CD14-positive monocyte (primary cell): ENCODE results near the gene EDNRA. TPM values are rescaled to one million over a fixed set of nuclear protein-coding genes. Genes with fewer than 3 reads are reported as not detected.

Experiments
- DNase-seq, 3 donors: peaks; one replicate each; pipeline ENCODE4 v3.0.0-alpha.2; 2011 to 2022
- H2AFZ ChIP-seq: 2 replicates; pipeline ENCODE4 v1.6.0; 2012; ENCODE audit warnings: mild to moderate bottlenecking, low read depth, low read length, inconsistent platforms; ENCODE audit not compliant: insufficient read depth, poor library complexity, severe bottlenecking
- H3K27ac ChIP-seq, 2 donors: 1 replicate in 1 of 2; 2 replicates in 1 of 2; pipeline ENCODE4 v1.5.1; 2012 to 2013; ENCODE audit warnings: low read length in 2 of 2, control low read depth in 1 of 2, inconsistent platforms in 1 of 2, low read depth in 1 of 2, mild to moderate bottlenecking in 1 of 2
- H3K27me3 ChIP-seq, 2 donors: one replicate each; pipeline versions ENCODE4 v1.6.0 to v1.6.1; 2011 to 2013; ENCODE audit warnings: low read length in 2 of 2; ENCODE audit not compliant: control insufficient read depth in 2 of 2, insufficient read depth in 2 of 2
- H3K36me3 ChIP-seq, 2 donors: replicated peaks in 1 of 2; 1 replicate in 1 of 2; 2 replicates in 1 of 2; pipeline versions ENCODE4 v1.5.1 to v1.6.1; 2012 to 2013; ENCODE audit warnings: low read length in 2 of 2, control low read depth in 1 of 2, inconsistent platforms in 1 of 2, mild to moderate bottlenecking in 1 of 2; ENCODE audit not compliant: insufficient read depth in 2 of 2, control insufficient read depth in 1 of 2
- H3K4me1 ChIP-seq, 2 donors: 1 replicate in 1 of 2; 2 replicates in 1 of 2; pipeline versions ENCODE4 v1.5.1 to v1.6.1; 2012 to 2013; ENCODE audit warnings: low read length in 2 of 2, control low read depth in 1 of 2, inconsistent platforms in 1 of 2, mild to moderate bottlenecking in 1 of 2, moderate library complexity in 1 of 2; ENCODE audit not compliant: insufficient read depth in 2 of 2, control insufficient read depth in 1 of 2
- H3K4me2 ChIP-seq: replicated peaks from 2 replicates; pipeline ENCODE3; 2012; ENCODE audit warnings: low read length, moderate library complexity, mild to moderate bottlenecking; ENCODE audit not compliant: poor library complexity, severe bottlenecking; ENCODE audit errors: extremely low read depth
- H3K4me3 ChIP-seq, 3 experiments: fragments of 200-600 bp in 1 of 3; sonication (generic) in 1 of 3; replicated peaks in 1 of 3; 1 replicate in 2 of 3; 2 replicates in 1 of 3; pipeline ENCODE4 v1.5.1; 2011 to 2013; ENCODE audit warnings: low read length in 3 of 3, mild to moderate bottlenecking in 3 of 3, control low read depth in 2 of 3, low read depth in 2 of 3, inconsistent platforms in 1 of 3, moderate library complexity in 1 of 3
- H3K79me2 ChIP-seq: 2 replicates; pipeline ENCODE4 v1.6.0; 2012; ENCODE audit warnings: mild to moderate bottlenecking, control low read depth, inconsistent platforms, low read length, moderate library complexity; ENCODE audit not compliant: insufficient read depth
- H3K9ac ChIP-seq: 2 replicates; pipeline ENCODE4 v1.6.0; 2017; ENCODE audit warnings: low read length, mild to moderate bottlenecking; ENCODE audit not compliant: insufficient read depth, poor library complexity, severe bottlenecking
- H3K9me3 ChIP-seq, 2 donors: replicated peaks in 1 of 2; 1 replicate in 1 of 2; 2 replicates in 1 of 2; pipeline versions ENCODE4 v1.5.1 to v1.6.1; 2012 to 2013; ENCODE audit warnings: low read length in 2 of 2, control low read depth in 1 of 2; ENCODE audit not compliant: control insufficient read depth in 1 of 2, insufficient read depth in 1 of 2
- H4K20me1 ChIP-seq: 2 replicates; pipeline ENCODE4 v1.6.0; 2012; ENCODE audit warnings: mild to moderate bottlenecking, low read length, control low read depth, moderate library complexity; ENCODE audit not compliant: insufficient read depth
- H3K27ac Mint-ChIP-seq, 7 donors: one replicate each; pipeline ENCODE4 v1.8.0; 2020; ENCODE audit warnings: mild to moderate bottlenecking in 7 of 7, mixed read lengths in 7 of 7, moderate library complexity in 6 of 7, inconsistent platforms in 2 of 7
- H3K27me3 Mint-ChIP-seq, 3 donors: one replicate each; pipeline ENCODE4 v1.8.0; 2021 to 2022; ENCODE audit warnings: low read depth in 3 of 3, mild to moderate bottlenecking in 3 of 3, mixed read lengths in 3 of 3, moderate library complexity in 3 of 3, inconsistent platforms in 1 of 3
- H3K36me3 Mint-ChIP-seq, 2 donors: one replicate each; pipeline ENCODE4 v1.8.0; 2020; ENCODE audit warnings: mixed read lengths in 2 of 2, inconsistent platforms in 1 of 2, mild to moderate bottlenecking in 1 of 2
- H3K4me1 Mint-ChIP-seq: one replicate; pipeline ENCODE4 v1.8.0; 2020; ENCODE audit warnings: mild to moderate bottlenecking, mixed read lengths
- H3K4me3 Mint-ChIP-seq, 2 donors: one replicate each; pipeline ENCODE4 v1.8.0; 2020; ENCODE audit warnings: mild to moderate bottlenecking in 2 of 2, mixed read lengths in 2 of 2, moderate library complexity in 1 of 2
- H3K9me3 Mint-ChIP-seq, 7 donors: one replicate each; pipeline ENCODE4 v1.8.0; 2020 to 2022; ENCODE audit warnings: mixed read lengths in 7 of 7, mild to moderate bottlenecking in 6 of 7, moderate library complexity in 6 of 7, inconsistent platforms in 2 of 7
- WGBS: methylation state at CpG from one replicate; pipeline ENCODE4 v1.1.5; 2013; ENCODE audit warnings: missing lambda C conversion rate; ENCODE audit not compliant: insufficient coverage; 5-methylcytosine and 5-hydroxymethylcytosine counted together
- intact Hi-C, 2 donors: fragments of 100-400 bp; cut with micrococcal nuclease; formaldehyde crosslinking; loops; one replicate each; pipeline versions ENCODE4 v1.15.0 to v1.15.1; 2023
- polyA plus RNA-seq, 3 donors: library from polyadenylated mRNA; depleted of rRNA in 1 of 3; unstranded in 2 of 3; stranded (reverse) in 1 of 3; fragments of 300-500 nt in 2 of 3; fragments of >200 nt in 1 of 3; fragmentation: Illumina TruSeq in 2 of 3; gene quantifications; 1 replicate in 2 of 3; 2 replicates in 1 of 3; pipeline ENCODE4 v1.2.3, GENCODE V29; 2012 to 2021
- TF ChIP-seq, protein P1 (sequence below): fragments of 200-600 bp; IDR thresholded peaks from one replicate; pipeline ENCODE4 v1.8.0; 2022; ENCODE audit warnings: antibody characterized with exemption, mild to moderate bottlenecking

The EDNRA gene
- polyA plus RNA-seq, 3 donors, result not detected

GRCh38 chr4:147576084-147576483 lies 95.2 kb downstream of the EDNRA start:
- Histone ChIP-seq H4K20me1 (no peaks in the 10 kb centered on the region), H2AFZ (no peak overlapping the region), H3K27me3 (no peaks in the 10 kb centered on the region), H3K9me3 (no peaks in the 10 kb centered on the region), H3K4me2 (no peak overlapping the region), H3K27ac (no peak overlapping the region), H3K4me3 (no peak overlapping the region), H3K4me1 (no peaks in the 10 kb centered on the region), H3K36me3 (no peaks in the 10 kb centered on the region), H3K79me2 (no peaks in the 10 kb centered on the region), H3K9ac (no peak overlapping the region)
- H3K9me3 Mint-ChIP-seq, result peaks cover 0 to 6% (median 2%) of the 10 kb centered on the region in 7 donors
- 100% methylated on average over 2 of the region's 3 CpGs for WGBS
- no peak for DNase-seq
- intact Hi-C loops, result no loop called here
- no peak overlapping the region for H3K27ac Mint-ChIP-seq
- no peak overlapping the region for H3K4me3 Mint-ChIP-seq
- TF ChIP-seq, protein P1, sequence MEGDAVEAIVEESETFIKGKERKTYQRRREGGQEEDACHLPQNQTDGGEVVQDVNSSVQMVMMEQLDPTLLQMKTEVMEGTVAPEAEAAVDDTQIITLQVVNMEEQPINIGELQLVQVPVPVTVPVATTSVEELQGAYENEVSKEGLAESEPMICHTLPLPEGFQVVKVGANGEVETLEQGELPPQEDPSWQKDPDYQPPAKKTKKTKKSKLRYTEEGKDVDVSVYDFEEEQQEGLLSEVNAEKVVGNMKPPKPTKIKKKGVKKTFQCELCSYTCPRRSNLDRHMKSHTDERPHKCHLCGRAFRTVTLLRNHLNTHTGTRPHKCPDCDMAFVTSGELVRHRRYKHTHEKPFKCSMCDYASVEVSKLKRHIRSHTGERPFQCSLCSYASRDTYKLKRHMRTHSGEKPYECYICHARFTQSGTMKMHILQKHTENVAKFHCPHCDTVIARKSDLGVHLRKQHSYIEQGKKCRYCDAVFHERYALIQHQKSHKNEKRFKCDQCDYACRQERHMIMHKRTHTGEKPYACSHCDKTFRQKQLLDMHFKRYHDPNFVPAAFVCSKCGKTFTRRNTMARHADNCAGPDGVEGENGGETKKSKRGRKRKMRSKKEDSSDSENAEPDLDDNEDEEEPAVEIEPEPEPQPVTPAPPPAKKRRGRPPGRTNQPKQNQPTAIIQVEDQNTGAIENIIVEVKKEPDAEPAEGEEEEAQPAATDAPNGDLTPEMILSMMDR, result no peak
- peaks cover 1 to 3% (median 2%) of the 10 kb centered on the region in 3 donors for H3K27me3 Mint-ChIP-seq
- no peaks in the 10 kb centered on the region for H3K36me3 Mint-ChIP-seq
- H3K4me1 Mint-ChIP-seq, result no peaks in the 10 kb centered on the region

DNA sequence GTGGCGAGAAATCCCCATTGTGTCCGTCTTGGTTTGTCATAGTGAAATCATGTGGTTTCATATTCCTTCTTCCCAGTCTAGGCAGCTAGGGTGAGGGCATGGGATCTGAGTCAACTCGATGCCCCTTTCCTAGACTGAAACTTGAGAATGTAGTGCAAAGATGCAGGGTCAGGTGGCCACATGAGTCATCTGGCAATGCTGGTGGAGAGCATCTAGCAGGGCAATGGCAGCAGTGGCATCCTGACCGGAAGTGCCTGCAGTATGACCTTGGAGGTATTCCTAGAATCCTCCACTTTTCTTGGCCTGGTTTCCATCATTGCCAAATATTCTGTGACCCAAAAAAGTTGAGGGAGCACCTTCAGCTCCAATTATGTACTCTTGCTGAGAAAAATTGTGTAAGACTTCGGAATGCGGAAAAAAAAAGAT lies 97.2 kb downstream of the EDNRA start:
- no peak overlapping the region for H2AFZ ChIP-seq
- no peaks in the 10 kb centered on the region for H3K36me3 Mint-ChIP-seq

More for the DNA sequence above, 97.2 kb downstream of the EDNRA start:
- DNase-seq, result no peak
- intact Hi-C loops, result no loop called here
- no peak overlapping the region for H3K4me2 ChIP-seq
- Mint-ChIP-seq H3K27ac (no peak overlapping the region), H3K4me1 (no peaks in the 10 kb centered on the region), H3K9me3 (peaks cover 0 to 6% (median 2%) of the 10 kb centered on the region in 7 donors), H3K27me3 (peaks cover 1 to 3% (median 2%) of the 10 kb centered on the region in 3 donors), H3K4me3 (no peak overlapping the region)
- H3K27ac ChIP-seq, result no peak overlapping the region
- H4K20me1 ChIP-seq, result no peaks in the 10 kb centered on the region
- no peaks in the 10 kb centered on the region for H3K79me2 ChIP-seq
- H3K9me3 ChIP-seq, result no peaks in the 10 kb centered on the region
- no peaks in the 10 kb centered on the region for H3K4me1 ChIP-seq
- no peaks in the 10 kb centered on the region for H3K36me3 ChIP-seq
- no peak overlapping the region for H3K4me3 ChIP-seq
- no peaks in the 10 kb centered on the region for H3K27me3 ChIP-seq
- WGBS, result 100% methylated on average over 2 of the region's 6 CpGs
- TF ChIP-seq, protein P1, result no peak
- H3K9ac ChIP-seq, result no peak overlapping the region
